ENCODE results near the gene LRRC8D.

LRRC8D gene

GRCh38 chr1:89808441-89809117 is 12.3 kb upstream of the LRRC8D start:
- TF ChIP-seq CTCF (IDR thresholded peaks at IDR 0.05; ENCODE audit: low read depth, low read length): no peak

DNA sequence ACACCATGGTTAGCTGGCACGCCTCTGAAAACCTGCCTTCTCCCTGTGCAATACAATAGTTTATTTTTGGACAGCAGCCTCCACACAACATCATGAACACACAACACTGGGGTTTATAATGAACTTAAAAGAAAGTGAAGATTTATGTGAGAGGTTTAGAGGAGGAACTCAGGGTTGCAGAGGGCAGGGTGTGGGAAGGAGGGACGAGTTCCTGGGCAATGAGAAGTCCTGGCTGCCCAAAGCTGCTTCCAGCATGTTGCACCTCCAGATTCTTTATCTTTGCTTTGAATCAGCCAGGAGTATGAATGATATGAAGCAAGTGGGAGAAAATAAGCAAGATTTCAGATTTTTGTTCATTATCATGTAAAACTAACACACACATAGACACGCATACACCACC is 11.3 kb upstream of the LRRC8D start:
- H3K4me3 ChIP-seq (ENCODE audit: low read depth, low read length): no peak overlapping the region
- no peak for TF ChIP-seq CTCF (IDR thresholded peaks at IDR 0.05; ENCODE audit: low read depth, low read length)

More at GRCh38 chr1:89808441-89809117, 12.3 kb upstream of the LRRC8D start:
- H3K4me3 ChIP-seq (ENCODE audit: low read depth, low read length): no peak overlapping the region

GRCh38 chr1:89810302-89810701 is 10.5 kb upstream of the LRRC8D start:
- TF ChIP-seq CTCF (IDR thresholded peaks at IDR 0.05; ENCODE audit: low read depth, low read length): no peak

GRCh38 chr1:89810880-89811279 is 10.0 kb upstream of the LRRC8D start:
- H3K4me3 ChIP-seq (ENCODE audit: low read depth, low read length): no peak overlapping the region
- TF ChIP-seq CTCF (IDR thresholded peaks at IDR 0.05; ENCODE audit: low read depth, low read length): no peak

More at GRCh38 chr1:89810302-89810701, 10.5 kb upstream of the LRRC8D start:
- H3K4me3 ChIP-seq (ENCODE audit: low read depth, low read length): no peak overlapping the region

DNA sequence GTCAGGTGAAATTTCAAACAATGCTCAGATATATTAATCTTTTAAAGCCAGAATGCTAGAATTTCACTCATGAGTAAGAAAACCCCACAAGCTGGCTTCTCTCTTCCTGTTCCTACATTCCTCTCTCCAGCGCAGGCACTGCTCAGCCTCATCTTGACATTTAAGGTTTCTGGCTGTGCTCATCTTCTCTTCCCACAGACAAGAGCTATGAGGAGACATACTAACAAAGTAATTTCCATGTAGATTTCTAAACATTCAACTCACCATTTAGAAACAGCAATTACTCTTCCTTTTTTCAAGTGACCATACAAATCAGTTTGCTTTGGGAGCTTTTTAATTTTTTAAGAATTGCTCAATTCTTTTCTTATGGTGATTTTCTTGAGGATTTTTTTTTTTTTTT is 7.8 kb upstream of the LRRC8D start:
- no peak for TF ChIP-seq CTCF (IDR thresholded peaks at IDR 0.05; ENCODE audit: low read depth, low read length)
- H3K4me3 ChIP-seq (ENCODE audit: low read depth, low read length): no peak overlapping the region

- H3K4me3 ChIP-seq (ENCODE audit: low read depth, low read length): no peak overlapping the region
- TF ChIP-seq CTCF (IDR thresholded peaks at IDR 0.05; ENCODE audit: low read depth, low read length): no peak
These were observed 5.8 kb upstream of the LRRC8D start for GRCh38 chr1:89815040-89815439.

DNA sequence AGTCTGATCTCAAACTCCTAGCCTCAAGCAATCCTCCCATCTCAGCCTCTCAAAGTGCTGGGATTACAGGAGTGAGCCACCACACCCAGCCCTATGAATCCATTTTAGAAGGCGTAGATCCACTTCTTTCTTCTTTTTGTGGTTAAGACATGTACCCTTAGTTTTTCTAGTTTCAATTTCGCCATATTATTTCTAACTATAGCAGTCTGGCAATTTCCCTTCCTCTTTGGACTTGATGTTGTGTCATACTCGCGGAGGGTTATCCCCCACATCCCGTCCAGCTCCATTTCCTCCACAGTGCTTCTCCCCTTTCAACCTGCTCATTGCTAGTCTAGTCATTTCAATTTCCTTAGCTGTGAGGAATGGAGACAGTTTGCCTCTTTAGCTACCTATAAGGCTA is 5.2 kb upstream of the LRRC8D start:
- TF ChIP-seq CTCF (IDR thresholded peaks at IDR 0.05; ENCODE audit: low read depth, low read length): no peak
- no peak overlapping the region for H3K4me3 ChIP-seq (ENCODE audit: low read depth, low read length)
